Activated CD4-positive, CD25-positive, alpha-beta regulatory T cell treated with anti-CD3 and anti-CD28 coated beads, Interleukin-2, amount 50 U/mL, for 16 hours (primary cell): ENCODE results near the gene GPHA2.
A peak's percentile ranks its signal among the peaks of the same experiment; 100 is the strongest.

ENCODE experiments used
- DNase-seq: peaks from one replicate; pipeline ENCODE4 v3.0.0-alpha.2; 2020; ENCODE audit warnings: low read depth, low spot score

The GPHA2 gene

DNA sequence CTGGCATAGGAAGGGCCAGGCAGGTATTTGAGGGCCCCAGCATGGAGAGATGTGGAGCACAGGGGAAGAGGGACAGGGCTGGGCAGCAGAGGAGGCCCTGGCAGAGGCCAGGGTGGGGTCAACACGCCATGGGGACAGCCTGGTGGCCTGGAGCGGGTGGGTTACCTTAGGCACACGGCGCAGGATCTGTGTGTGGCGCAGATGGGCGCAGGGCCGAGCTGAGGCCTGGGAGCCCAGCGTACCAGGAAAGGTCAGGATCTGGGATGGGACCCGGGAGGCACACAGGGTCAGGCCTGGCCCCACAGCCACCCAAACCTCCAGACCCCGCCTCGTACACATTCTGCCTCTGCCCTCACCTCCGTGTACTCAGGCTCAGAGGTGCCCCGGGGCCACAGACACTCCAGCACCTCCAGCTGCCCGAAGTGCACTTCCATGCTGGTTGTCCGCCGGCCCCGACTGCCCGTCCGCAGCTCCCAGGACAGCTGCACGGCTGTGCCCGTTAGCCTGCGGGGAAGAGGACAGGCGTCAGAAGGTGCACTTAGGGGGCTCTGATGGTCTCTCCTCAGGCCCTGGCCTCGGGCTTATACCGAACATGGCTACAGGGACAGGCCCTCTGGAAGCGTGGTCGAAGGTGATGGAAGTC, 25.1 kb downstream of the GPHA2 start:
- DNase-seq: no peak

DNA sequence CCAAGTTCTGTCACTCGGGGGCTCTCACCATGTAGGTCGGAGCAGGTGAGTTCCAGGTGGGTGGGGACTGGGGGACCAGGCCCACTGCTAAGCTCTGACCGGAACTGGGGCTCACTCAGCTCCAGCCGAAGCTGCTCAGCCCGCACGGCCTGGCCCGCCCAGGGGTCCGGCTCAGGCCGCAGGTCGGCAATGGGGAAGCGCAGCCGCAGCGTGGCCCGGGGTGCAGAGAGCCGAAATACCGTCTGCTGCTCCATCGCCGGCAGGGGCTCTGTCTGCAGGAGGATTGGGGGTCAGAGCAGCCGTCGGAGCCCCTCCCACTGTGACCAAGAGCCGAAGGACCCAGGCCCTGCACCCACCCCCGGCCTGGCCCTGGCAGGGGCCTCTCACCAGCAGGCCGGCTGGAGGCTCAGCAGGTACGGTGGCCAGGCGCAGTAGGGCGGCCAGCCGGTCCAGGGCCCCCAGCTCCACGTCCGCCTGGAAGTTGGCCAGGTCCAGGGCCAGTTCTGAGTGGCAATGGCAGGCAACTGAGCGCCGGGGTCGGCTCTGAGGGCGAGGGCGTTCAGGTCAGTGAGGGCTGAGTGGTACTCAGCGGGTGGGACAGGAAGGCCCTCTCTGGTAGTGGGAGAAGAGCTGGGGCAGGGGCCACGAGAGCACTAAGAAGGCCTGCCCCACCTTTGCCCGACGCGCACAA, 25.9 kb downstream of the GPHA2 start:
- no peak for DNase-seq

DNA sequence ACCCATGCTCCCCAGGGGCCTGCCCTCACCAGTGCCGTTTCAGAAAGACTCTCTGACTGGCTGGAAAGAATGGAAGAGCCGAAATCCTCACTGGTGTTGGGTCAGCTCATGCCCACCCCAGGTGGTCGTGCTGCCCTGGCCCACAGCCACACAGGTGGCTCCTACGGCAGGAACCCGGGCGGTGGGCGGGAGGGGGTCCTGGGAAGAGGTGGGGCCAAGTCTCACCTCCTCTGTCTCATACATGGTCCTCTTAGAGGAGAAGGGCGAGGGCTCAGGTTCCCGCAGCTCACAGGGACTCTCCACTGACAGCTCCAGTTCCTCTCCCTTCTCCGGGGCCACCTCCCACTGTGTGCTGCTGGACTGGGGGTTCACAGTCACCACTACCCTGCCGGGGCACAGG, 26.9 kb downstream of the GPHA2 start:
- DNase-seq: no peak

DNA sequence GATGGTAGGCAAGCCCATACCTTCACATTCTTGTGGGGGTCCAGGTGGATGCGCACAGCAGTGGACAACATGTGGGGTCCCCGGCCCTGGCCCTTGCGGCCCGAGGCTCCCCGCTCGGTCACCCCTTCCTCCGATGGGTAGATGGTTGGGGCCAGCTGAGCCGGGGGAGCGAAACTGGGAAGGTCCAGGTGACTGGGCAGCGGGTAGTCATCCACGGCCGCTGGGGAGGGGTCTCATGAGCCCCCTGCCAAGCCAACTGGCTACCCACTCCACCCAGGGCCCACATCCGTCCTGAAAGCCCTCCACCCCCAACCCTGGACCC, 29.4 kb downstream of the GPHA2 start:
- no peak for DNase-seq

DNA sequence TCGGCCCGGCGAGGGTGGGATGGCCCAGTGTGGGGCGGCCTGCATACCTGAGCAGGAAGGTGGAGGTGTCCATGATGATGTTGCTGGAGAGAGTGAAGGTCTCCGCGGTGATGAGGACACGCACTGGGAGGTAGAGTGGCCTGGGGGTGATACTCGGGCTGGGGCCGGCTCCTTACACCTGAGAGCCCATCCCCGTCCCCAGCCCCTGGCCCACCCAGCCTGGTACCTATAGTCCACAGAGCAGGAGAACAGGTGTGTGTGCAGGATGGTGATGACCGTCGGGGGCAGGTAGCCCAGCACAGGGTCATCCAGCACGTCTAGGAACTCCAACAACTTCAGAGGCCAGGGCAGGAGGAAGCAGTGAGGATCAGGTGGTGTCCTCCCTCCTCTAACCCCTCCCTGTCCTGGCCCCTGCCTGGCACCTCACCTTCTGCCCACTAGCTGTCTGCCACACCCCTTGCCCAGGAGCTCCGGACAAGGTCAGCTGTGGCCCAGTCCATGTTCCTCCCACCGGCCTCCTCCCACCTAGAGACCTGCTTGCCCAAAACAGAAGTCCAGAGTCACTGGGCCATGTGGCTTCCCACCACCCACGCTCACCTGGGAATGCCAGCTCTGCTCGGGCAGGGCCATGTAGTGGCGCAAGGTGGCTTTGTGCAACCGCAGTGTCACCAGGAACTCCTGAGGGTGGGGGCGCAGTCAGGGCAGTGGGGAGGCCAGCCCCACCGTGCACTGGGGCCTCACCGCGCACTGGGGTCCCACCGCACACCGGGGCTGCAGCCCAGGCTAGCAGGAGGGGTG, 30.0 kb downstream of the GPHA2 start:
- DNase-seq: no peak

DNA sequence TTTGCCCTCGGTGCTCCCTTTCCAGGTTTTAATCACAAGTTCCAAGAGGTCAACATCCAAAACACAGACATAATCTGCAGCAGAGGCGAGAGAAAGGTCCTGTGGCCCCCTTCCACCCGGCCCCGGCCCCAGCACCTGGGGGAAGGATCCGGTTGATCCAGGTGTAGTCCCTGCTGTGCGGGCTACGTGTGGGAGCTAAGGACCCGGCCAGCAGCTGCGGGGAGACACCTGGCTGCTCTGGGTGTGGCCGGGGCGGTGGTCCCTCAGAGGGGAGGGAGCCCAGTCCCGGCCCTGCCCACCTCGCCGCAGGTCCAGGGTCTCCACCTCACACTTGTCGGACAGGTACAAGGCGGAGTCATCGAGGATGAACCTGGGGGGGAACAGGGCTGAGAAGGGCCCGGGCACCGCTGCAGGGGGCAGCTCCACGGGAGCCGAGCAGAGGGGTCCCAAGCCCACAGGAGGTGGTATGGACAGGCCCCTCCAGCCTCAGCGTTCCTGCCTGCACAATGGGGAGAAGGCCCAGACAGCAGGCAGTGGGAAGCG, 32.3 kb downstream of the GPHA2 start:
- no peak for DNase-seq

DNA sequence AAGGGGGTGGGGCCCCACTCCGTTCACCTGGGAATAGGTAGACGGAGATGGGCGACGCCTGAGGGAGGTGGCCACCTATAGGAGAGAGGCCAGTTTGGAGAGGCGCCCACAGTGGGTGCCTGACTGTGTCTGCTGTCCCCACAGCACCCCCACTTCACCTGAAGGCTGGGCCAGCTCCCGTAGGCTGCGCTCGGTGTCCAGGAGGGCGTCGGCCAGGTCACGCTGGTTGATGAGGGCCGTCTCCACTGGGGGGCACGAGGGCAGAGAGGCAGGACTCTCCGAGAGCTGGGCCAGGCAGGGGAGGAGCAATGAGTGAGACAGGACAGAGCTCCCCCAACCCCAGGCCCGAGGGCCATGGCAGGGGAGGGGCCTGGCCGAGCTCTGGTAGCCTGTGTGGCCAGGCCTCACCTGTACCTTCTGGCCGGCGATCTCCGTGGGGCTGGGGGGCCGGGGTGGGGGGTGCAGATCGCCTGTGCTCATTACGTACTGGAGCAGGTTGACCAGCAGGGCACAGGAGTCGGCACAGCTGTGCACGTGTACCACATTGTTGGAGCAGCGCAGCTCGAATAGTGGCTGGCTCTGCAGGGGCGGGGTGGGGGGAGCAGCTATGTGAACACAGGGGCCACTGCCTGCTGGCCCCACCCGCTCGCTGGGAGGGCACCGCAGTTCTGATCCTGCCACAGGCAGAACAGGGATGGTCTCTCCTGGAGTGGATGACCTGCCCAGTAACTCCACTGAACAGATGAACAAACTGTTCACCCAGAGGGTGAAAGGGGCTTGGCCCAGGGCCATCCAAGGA, 33.4 kb downstream of the GPHA2 start:
- DNase-seq: no peak

DNA sequence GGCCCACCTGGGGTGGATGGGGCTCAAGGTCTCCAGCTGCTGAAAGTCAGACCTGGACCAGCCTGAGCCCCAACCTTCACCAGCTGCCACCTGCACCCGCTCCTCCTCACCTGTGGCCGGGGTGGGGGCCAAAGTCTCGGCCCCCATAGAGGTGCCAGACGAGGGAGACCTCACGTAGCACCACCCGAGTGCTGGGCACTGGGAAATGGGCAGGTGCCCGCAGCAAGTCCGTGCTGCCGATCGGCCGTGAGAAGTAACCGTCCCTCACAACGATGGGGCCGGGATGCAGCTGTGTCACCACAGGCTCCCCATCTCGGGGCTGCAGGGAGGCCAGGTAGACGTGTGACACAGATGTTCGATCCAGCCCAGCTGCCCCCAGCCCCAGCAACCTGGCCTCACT, 34.9 kb downstream of the GPHA2 start:
- DNase-seq: no peak

DNA sequence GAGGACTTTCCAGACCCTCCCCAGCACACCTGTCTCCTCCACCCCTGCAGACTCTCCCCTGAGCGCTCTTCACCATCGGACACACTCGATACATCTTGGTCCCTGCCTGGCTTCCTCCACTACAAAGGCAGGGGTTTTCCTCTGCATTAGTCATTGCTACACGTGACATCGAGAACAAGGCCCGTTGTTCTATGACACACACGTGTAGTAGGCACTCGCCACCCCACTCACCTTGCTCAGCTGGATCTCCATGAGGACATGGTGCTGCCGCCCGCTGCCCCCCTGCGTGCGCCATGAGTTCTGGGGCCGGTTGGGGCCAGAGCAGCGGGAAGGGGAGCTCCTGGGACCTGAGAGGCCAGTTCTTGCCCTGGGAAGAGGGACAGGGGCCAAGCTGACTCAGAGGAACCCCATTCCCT, 35.4 kb downstream of the GPHA2 start:
- DNase-seq: peak; percentile 63

DNA sequence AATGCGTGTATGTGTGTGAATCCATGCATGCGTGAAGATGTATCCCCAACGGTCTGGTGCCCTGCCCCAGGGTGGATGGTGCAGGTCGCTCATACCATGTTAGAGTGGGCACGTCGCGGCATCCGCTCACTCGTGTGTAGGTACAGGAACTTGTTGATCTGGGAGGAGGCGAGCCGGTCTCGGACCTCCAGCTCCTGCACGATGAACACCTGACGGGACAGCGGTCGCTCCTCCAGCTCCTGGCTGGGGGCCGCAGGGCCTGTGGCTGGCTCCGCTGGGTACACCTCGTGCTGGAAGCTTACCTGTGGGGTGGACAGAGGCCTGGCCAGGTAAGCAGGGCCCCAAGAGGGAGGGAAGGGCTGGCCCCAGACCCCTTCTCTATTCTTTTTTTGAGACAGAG, 37.2 kb downstream of the GPHA2 start:
- no peak for DNase-seq

DNA sequence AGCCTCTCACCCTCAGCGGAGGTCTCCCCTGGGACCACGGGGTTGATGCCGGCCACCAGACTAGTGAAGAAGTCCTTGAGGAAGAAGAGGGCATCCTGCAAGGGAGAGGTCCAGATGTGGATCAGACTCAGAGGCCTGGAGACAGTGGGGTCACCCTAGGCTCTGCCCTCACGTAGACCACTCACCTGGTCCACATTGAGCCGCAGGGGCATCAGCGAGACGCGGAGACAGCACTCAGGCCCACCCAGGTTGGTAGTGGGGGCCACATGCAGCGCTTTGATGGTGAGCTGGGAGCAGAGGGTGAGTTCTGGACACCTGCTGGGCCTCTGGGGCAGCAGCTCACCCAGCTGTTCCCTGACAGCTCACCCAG, 37.6 kb downstream of the GPHA2 start:
- DNase-seq: no peak

DNA sequence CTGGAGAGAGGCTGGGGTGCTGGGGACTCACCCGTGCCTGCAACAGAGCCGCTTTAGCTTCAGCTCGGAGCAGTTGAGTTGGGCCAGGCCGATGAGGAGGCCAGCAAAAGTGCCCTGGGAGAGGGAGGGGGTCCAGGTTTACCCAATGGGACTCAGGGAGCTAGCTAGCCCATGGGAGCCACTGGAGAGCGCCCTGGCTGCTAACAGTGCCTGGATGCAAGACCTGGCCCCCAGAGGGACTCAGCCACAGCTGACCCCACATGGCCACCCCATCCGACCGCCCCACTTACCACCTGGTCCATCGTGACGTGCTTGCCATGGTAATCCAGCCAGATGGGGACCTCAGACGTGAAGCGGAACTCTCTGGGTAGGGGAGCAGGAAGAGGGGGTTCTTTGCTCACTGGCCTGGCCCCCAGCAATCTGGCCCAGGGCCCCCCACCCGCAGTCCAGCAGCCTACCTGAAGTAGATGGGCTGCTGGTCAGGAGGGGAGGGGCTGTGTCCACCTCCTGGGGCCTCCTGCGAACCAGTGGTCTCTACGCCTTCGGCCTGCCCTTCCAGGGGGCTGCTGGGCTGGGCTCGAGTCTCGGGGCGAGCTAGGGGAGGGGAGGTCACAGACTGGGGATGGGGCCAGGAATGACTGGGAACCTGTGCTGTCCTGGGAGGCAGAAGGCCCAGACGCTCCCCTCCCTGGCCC, 38.2 kb downstream of the GPHA2 start:
- no peak for DNase-seq

DNA sequence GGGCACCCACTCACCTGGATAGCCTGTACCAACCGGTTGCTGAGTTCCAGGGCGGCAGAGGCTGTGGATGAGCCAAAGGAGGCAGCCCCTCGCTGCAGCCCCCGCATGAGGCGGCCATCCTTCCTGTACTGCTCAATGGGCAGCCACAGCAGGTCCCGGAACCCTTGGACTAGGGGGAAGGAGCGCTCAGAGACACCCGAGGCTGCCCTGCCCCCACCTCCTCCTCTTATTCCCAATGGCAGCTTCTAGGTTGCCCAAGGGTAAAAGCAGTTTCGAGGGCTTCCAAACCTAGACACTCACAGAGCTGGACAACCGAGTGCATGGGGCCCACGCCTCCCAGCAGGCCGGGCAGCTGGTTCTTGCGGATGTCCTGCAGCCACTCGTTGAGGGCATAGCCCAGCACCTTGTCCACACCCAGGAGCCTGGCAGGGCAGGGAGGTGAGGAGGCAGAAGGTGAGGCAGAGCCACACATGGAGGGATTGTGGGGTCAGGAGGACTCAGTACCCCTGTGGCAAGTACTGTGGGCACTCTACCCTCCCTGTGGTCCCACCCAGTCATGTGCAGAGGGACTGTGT, 39.2 kb downstream of the GPHA2 start:
- DNase-seq: no peak

DNA sequence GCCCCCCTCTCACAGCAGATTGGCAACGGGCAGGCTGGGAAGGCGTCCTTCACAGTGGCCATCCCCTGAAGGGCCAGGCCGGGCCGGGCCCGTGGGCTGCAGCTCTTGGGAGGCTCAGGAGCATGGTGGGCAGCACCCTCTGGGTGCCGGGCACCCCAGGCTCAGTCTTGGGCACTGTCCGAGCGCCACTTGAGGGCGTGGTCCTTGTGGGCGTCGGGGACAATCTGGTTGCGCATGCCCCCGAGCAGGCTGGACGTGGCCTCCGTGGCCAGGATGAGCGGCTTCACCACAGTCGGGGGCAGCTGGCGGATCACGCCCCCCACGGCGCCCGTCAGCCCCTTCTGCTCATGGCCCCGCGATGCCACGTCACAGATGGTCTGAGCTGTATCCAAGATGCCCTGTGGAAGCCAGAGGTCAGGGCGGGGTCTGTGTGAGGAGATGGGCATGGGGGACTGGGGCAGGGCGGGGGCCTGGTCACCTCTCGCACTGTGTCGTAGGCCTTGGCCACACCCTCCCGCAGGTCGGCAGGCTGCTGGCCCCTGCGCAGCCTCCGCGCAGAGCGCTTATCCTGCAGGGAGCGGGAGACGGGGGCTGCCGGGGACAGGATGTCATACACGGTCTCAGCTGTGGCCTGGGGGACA, 40.8 kb downstream of the GPHA2 start:
- no peak for DNase-seq

DNA sequence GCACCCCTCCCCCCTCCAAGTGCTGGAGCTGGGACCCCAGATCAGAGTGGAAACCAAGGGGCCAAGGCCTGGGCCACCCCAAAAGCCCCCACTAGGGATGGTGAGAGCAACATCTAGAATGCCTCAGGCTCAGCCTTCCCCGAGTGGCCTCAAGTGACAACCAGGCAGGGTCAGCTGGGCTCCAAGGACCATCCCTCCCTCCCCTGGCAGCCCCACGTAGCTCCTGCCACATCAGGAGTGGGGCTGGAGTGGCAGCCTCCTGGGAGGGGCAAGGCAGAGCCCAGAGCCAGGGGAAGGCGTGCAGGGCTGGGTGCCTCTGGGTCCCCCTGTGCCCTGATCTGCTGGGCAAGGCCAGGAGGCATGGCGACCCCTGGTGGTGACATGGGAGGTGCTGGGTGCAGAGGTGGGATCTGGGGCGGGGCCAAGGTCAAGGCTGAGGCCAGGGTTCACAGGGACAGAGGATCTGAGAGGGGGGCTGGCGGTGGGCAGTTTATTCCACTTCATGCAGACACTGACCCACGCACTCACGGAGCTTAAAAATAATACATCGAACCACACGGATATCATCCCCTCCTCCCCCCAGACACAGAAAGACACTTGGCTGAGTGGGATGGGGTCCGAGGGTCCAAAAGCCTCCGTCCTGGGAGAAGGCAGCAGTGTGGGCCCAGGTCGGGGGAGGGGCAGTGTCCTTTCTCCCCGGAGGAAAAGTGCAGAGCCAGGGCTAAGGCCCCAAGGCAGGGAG, 41.5 kb downstream of the GPHA2 start:
- peak; percentile 85 for DNase-seq

DNA sequence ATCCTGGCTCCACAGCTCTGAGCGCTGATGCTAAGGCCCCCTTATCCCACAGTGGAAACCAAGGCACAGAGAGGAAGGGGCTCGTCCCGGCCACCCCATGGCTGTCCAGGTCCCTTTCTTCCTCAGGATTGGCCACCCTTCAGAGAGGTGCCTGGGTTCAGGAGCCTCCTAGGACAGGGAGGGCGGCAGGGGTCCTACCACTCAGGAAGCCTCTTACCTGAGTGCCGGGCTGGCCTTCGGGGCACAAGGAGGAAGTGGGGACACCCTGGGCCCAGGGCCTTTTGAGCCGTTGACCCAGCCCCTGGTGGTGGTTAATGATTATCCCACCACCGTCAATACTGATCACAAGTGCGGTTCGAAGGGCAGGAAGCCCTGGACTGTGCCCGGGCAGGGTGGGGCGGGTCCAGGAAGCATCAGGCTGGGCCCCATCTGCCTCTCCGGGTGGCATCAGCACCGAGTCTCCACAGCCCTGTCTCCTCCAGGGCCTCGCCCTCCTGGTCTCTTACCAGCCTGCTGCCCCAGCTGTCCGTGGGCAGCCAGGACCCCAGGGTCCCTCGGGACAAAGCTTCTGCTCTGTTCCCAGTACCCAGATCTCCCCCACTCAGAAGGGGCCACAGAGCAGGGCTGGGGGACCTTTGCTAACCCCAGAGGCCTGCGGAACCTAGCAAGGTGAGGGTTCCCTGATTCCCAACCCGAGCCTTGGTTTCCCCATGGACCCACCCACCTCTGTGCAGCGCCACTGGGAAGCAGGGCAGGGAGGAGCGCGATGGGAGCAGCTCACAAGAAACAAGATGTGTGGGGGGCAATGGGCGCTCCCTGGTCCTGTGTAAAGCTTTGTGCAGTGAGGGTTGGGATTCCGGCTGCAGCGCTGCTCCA, 42.3 kb downstream of the GPHA2 start:
- no peak for DNase-seq

DNA sequence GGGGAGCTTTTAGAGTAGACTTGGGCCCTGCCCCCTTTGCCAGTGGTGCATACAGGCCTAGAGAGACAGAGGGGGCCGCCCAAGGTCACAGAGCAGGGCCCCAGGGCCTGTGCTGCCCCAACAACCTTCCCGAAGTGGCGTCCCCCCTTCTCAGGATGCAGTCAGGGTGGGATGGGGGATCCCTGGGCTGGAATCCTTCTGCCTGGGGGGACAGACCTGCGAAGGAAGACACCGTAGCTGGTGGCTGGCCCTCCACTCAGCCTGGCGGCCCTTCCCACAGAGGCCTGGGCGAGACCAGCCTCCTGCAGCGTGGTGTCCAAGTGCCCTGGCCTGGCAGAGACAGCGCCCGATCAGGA, 42.9 kb downstream of the GPHA2 start:
- DNase-seq: no peak

DNA sequence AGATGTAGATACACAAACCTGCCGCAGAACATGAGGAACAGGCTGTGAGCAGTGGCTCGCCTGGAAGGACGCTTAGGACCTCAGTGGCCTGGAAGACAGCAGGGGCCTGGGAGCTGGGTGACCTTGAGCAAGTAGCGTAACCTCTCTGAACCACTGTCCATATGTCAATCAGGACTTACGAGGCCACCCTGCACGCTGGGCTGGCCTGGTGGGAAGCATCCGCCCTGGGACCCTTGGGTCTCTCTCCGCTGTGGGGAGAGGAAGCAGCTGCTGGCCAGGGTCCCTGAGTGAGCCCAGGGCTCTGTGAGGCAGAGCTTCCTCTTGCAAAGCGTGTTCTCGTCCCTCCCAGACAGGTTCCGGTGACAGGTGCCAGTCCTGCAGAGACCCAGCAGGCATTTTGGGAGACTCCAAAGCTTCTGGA, 43.3 kb downstream of the GPHA2 start:
- DNase-seq: no peak

DNA sequence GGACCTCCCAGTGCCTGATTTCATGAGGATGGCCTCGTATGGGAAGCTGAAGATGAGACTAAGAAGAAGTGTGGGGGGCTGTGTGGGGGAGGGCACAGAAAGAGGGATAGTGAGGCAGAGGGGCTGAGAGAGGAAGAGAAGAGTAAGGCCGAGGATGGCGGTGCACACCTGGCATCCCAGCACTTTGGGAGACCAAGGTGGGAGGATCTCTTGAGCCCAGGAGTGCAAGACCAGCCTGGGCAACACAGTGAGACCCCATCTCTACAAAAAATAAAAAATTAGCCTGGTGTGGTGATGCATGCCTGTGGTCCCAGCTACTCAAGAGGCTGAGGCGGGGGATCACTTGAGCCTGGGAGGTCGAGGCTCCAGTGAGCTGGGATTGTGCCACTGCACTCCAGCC, 43.8 kb downstream of the GPHA2 start:
- DNase-seq: no peak
